Stimulated activated naive B cell treated with anti-CD40 and anti-IgM and Interleukin-4, amounts not matched to agents 10 μg/mL and 1 μg/mL and 100 μg/mL, for 72 hours (primary cell): ENCODE measurements around the gene ATP9B.

Experiments
- ATAC-seq, 2 donors: fragments of 150-1000 bp; cut with Tn5 transposase; replicated peaks; 2 replicates each; pipeline ENCODE4 v1.10.0; 2021; ENCODE audit warnings: moderate library complexity in 1 of 2
- DNase-seq: peaks from one replicate; pipeline ENCODE4 v3.0.0; 2021
- H3K27ac Mint-ChIP-seq: one replicate; pipeline ENCODE4 v1.8.0; 2022; ENCODE audit warnings: mild to moderate bottlenecking, mixed read lengths
- H3K27me3 Mint-ChIP-seq, 2 donors: one replicate each; pipeline ENCODE4 v1.8.0; 2022; ENCODE audit warnings: mixed read lengths in 2 of 2
- H3K36me3 Mint-ChIP-seq, 2 donors: one replicate each; pipeline ENCODE4 v1.8.0; 2022; ENCODE audit warnings: mixed read lengths in 2 of 2, mild to moderate bottlenecking in 1 of 2
- H3K4me1 Mint-ChIP-seq, 2 donors: one replicate each; pipeline ENCODE4 v1.8.0; 2022; ENCODE audit warnings: mixed read lengths in 2 of 2, mild to moderate bottlenecking in 1 of 2
- H3K4me3 Mint-ChIP-seq, 2 donors: one replicate each; pipeline ENCODE4 v1.8.0; 2022; ENCODE audit warnings: mild to moderate bottlenecking in 2 of 2, mixed read lengths in 2 of 2, moderate library complexity in 1 of 2
- H3K9me3 Mint-ChIP-seq, 2 donors: one replicate each; pipeline ENCODE4 v1.8.0; 2022; ENCODE audit warnings: mixed read lengths in 2 of 2, mild to moderate bottlenecking in 1 of 2

The ATP9B gene

DNA sequence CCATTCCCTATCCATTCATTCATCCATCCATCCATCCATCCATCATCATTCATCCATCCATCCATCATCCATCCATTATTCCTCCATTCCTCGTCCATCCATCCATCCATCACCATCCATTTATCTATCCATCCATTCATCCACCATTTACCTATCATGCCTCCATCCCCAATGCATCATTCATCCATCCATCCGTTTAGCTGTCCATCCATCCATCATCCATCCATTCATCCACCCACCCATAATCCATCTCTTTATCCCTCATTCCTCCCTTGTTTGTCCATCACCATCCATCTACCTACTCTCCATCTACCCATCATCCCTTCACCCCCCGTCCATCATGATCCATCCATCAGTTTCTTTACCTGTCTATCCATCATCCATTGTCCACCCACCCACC is 340.1 kb downstream of the ATP9B start:
- Mint-ChIP-seq H3K4me1 (peaks cover 28 to 54% of the 10 kb centered on the region in 2 donors), H3K9me3 (peaks cover 2 to 4% of the 10 kb centered on the region in 2 donors), H3K27me3 (no peaks in the 10 kb centered on the region), H3K4me3 (no peak overlapping the region), H3K27ac (no peak overlapping the region), H3K36me3 (peaks cover 38 to 56% of the 10 kb centered on the region in 2 donors)
- DNase-seq: no peak
- no peak for ATAC-seq

DNA sequence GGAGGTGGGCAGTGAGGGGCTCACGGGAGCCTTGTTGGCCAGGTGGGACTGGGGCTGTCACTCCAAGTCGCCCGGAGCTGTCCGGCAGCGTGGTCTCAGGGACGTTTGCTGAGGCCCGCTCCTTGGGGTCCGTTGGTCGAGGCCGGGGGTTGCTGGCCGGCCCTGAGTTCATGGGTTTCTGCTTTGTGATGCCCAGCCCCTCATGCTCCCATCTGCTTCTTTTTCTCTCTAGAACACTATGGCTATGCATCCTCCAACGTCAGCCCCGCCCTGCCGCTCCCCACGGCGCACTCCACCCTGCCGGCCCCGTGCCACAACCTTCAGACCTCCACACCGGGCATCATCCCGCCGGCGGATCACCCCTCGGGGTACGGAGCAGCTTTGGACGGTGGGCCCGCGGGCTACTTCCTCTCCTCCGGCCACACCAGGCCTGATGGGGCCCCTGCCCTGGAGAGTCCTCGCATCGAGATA is 341.0 kb downstream of the ATP9B start:
- H3K27ac Mint-ChIP-seq: peak overlapping the region; percentile 32
- DNase-seq: no peak
- H3K27me3 Mint-ChIP-seq: no peaks in the 10 kb centered on the region
- peaks cover 24 to 51% of the 10 kb centered on the region in 2 donors for H3K4me1 Mint-ChIP-seq
- peaks cover 2 to 4% of the 10 kb centered on the region in 2 donors for H3K9me3 Mint-ChIP-seq
- peaks cover 39 to 54% of the 10 kb centered on the region in 2 donors for H3K36me3 Mint-ChIP-seq
- H3K4me3 Mint-ChIP-seq: no peak overlapping the region
- ATAC-seq: no peak

DNA sequence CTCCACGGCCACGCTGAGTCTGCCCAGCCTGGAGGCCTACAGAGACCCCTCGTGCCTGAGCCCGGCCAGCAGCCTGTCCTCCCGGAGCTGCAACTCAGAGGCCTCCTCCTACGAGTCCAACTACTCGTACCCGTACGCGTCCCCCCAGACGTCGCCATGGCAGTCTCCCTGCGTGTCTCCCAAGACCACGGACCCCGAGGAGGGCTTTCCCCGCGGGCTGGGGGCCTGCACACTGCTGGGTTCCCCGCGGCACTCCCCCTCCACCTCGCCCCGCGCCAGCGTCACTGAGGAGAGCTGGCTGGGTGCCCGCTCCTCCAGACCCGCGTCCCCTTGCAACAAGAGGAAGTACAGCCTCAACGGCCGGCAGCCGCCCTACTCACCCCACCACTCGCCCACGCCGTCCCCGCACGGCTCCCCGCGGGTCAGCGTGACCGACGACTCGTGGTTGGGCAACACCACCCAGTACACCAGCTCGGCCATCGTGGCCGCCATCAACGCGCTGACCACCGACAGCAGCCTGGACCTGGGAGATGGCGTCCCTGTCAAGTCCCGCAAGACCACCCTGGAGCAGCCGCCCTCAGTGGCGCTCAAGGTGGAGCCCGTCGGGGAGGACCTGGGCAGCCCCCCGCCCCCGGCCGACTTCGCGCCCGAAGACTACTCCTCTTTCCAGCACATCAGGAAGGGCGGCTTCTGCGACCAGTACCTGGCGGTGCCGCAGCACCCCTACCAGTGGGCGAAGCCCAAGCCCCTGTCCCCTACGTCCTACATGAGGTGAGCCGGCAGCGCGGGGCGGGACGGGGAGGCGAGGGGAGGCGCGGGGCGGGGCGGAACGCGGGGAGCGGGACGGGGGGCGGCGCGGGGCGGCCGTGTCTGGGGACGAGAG is 341.8 kb downstream of the ATP9B start:
- Mint-ChIP-seq H3K36me3 (peaks cover 35 to 49% of the 10 kb centered on the region in 2 donors), H3K4me3 (no peak overlapping the region), H3K4me1 (peaks cover 20 to 45% of the 10 kb centered on the region in 2 donors), H3K27me3 (no peaks in the 10 kb centered on the region), H3K9me3 (peaks cover 2 to 4% of the 10 kb centered on the region in 2 donors), H3K27ac (peak overlapping the region; percentile 32)
- DNase-seq: no peak
- no peak for ATAC-seq

DNA sequence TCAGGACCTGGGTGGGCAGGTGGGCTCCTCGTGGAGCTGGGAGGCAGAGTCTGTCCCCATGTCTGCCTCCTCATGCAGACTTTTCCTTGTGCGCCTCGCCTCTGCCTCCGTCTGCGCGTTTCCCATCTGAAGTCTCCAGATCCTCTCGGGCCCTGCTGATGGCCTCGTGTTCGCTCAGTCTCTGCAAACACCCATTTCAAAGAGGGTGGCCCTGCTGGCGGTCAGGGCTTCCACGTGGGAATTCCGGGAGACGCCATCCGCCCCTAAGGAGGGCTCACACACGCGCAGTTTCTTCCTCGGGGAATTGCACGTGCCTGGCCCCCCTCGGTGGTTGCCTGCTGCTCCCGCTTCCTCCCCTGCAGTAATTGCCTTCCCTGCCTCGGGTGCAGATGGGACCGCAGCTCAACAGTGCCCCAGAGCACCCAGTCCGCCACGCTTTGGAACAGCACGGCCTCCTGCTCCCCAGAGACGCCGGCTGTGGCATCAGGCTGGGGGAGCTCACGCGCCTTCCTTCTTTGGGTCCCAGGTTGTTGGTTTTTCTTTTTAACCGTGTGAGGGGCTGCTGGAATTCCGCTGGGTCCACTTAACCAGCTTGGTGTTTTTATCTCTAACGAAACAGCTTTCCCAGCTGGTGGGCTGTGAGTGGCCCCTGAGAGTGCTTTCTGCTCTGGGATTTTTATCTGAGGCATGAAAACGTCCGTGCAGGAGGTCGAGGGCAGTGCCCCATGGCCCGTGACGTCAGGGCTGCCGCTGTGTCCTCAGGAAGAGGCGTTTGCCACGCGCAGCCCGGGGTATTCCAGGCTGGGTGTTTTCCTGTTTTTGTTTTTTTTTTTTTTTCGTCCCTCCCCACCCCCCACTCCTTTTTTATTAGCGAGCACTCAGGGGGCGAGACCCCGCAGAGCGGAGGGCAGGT is 342.7 kb downstream of the ATP9B start:
- H3K27ac Mint-ChIP-seq: no peak overlapping the region

DNA sequence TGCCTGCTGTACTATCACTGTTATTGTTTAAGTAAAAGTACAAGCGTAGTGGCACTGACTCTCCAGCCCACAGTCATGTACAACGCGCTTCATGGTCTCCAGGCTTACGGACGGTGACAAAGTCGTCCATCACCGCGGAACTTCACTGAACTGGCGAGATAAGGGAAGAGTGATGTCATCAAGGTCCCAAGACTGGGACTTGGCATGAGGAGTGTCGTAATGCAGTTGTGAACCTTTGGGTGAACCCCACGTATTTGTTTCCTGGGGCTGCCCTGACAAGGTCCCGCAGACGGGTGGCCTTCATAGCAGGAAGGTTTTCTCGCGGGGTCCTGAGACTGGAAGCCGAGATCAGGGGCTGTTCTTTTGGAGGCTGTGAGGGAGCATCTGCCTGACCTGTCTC is 343.8 kb downstream of the ATP9B start:
- Mint-ChIP-seq H3K27me3 (no peaks in the 10 kb centered on the region), H3K27ac (peak overlapping the region; percentile 82), H3K36me3 (peaks cover 31 to 41% of the 10 kb centered on the region in 2 donors), H3K9me3 (no peaks in the 10 kb centered on the region), H3K4me1 (peaks cover 18 to 43% of the 10 kb centered on the region in 2 donors), H3K4me3 (no peak overlapping the region)
- no peak for ATAC-seq
- no peak for DNase-seq

More for the DNA sequence above, 342.7 kb downstream of the ATP9B start:
- DNase-seq: no peak
- Mint-ChIP-seq H3K9me3 (no peaks in the 10 kb centered on the region), H3K27me3 (no peaks in the 10 kb centered on the region), H3K4me3 (no peak overlapping the region), H3K36me3 (peaks cover 38 to 50% of the 10 kb centered on the region in 2 donors), H3K4me1 (peaks cover 18 to 46% of the 10 kb centered on the region in 2 donors)
- no peak for ATAC-seq

DNA sequence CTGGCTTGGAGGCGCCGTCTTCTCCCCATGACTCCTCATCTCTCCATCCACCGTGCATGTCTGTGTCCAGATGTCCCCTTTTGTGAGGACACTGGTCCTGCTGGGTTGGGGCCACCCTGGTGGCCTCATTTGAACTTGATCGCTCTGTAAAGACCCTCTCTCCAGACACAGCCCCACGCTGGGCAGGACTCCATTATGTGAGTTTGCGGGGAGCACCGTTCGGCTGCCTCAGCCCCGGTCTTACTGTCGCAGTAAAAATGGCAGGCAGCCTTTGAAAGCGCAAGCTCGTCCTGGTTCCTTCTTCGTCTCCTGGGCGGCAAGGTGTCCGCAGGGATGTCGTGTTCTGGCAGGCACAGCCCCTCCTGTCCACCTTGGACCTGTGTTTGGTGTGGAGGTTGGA is 344.2 kb downstream of the ATP9B start:
- H3K4me3 Mint-ChIP-seq: no peak overlapping the region
- DNase-seq (no peak), ATAC-seq (no peak)

DNA sequence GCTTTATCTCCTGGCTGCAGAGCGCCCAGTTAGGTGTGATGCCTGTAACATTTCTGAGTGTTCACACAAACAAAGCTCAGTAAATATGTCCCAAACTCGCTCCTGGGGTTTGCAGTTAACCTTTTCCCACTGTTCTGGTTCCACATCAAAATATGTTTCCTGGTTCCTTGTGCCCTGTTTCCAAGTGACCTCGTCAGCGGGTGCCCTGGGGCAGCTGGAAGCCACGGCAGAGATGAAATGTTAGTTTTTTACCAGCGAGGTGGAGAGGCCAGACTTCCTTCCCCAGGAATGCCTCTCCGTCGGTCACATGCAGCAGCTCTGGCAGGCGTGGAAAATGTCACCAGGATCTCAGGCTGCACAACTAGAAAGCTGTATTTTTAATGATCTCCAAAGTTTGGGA is 344.7 kb downstream of the ATP9B start:
- Mint-ChIP-seq H3K27me3 (no peaks in the 10 kb centered on the region), H3K27ac (peak overlapping the region; percentile 63), H3K36me3 (peaks cover 38 to 49% of the 10 kb centered on the region in 2 donors), H3K4me1 (peaks cover 20 to 43% of the 10 kb centered on the region in 2 donors), H3K9me3 (no peaks in the 10 kb centered on the region), H3K4me3 (no peak overlapping the region)
- DNase-seq (no peak), ATAC-seq (no peak)

More for the DNA sequence above, 344.2 kb downstream of the ATP9B start:
- Mint-ChIP-seq H3K4me1 (peaks cover 18 to 43% of the 10 kb centered on the region in 2 donors), H3K9me3 (no peaks in the 10 kb centered on the region), H3K27me3 (no peaks in the 10 kb centered on the region), H3K27ac (peak overlapping the region; percentile 82), H3K36me3 (peaks cover 35 to 45% of the 10 kb centered on the region in 2 donors)

DNA sequence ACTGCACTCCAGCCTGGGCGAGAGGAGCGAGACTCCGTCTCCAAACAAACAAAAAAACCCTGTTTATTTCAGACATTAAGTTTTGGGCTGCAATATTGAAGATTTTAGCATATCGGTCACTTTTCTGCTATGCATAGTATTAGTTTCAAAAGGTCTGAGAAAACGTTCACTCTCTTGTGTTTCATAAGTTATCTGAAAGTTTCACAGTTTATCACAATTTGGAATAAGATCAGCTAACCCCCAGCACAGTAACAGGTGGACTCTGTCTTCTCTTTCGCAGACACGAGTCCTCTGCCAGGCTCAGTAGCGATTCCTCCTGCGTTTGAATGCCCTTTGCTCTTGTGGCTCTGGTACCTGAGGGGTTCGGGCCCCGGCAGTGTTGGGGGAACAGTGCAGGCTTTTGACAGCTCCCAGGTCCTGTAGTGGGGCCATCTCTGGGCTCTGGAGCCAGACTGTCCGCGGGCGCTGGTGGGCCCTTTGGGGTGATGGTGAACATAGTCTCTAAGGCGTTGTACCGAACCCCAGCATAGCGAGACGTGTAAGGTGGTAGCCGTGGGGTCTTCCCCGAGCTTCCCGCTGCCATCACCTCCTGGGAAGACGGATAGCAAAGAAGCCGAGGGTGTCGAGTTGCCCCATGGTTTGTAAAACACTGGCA is 347.0 kb downstream of the ATP9B start:
- Mint-ChIP-seq H3K4me3 (no peak overlapping the region), H3K36me3 (peaks cover 46 to 63% of the 10 kb centered on the region in 2 donors), H3K27me3 (no peaks in the 10 kb centered on the region), H3K27ac (no peak overlapping the region), H3K9me3 (no peaks in the 10 kb centered on the region), H3K4me1 (peaks cover 27 to 34% of the 10 kb centered on the region in 2 donors)
- DNase-seq (no peak), ATAC-seq (no peak)

DNA sequence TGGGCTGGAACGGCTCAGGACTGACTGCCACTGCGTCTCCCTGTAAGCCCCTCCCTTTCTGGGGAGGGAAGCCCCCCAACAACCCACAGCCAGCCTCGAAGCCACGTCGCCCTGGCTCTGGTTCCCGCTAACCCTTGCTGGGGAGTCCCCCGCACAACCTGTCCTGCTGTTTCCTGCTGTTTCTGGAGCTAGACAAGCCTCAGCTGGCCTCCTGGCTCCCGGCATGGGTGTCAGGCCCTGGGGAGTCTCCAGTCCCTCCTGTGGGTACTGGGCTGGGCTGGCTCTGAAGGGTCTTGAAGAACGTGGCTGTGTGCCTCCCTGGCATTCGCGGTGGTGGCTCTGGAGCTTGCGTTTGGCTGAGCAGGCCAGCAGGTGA is 347.5 kb downstream of the ATP9B start:
- no peak for DNase-seq
- ATAC-seq: no peak
- Mint-ChIP-seq H3K27ac (peak overlapping the region; percentile 94), H3K4me3 (peak overlapping the region in 1 of 2 donors; percentile 9), H3K9me3 (no peaks in the 10 kb centered on the region), H3K36me3 (peaks cover 48 to 64% of the 10 kb centered on the region in 2 donors), H3K27me3 (no peaks in the 10 kb centered on the region), H3K4me1 (peaks cover 27 to 33% of the 10 kb centered on the region in 2 donors)

DNA sequence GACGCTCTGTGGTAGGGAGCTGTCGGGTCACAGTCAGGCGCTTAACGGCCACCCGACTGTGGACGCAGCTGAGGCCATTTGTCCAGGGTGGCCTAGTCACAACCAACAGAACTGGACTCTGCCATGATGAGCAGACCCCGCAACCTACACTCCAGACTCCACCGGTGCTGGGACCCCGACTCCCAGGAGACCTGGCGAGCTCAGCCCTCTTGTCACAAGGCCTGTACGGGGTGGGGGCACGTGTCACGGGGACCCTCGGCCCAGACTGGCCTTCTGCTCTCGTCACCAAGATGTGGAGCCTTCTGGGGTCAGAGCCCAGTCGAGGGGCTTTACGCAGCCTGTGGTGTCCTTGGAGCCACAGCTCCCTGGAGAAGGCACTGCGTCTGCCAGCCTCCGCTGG is 349.0 kb downstream of the ATP9B start:
- Mint-ChIP-seq H3K27me3 (no peaks in the 10 kb centered on the region), H3K9me3 (no peaks in the 10 kb centered on the region), H3K27ac (peak overlapping the region; percentile 20), H3K36me3 (peaks cover 49 to 58% of the 10 kb centered on the region in 2 donors), H3K4me1 (peaks cover 30 to 42% of the 10 kb centered on the region in 2 donors), H3K4me3 (no peak overlapping the region)
- DNase-seq (no peak), ATAC-seq (no peak)

DNA sequence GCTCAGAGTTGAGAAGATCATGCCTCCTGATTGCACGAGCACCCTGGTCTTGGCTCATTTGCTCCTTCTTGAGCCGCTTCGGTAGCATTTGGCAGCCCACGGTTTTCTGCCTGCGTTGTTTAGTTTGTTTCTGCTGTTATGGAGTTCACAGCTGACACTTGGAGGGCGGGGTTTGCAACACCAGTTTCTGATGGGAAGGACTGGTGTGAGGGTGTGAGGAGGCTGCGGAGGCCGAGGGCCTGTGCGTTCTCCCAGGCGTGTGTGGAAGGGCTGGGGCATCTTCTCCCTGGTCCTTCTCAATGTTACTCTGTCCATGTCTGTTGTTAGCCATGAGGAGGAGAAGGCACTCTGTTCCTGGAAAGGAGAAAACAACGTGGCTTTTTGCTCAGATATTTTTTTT is 349.4 kb downstream of the ATP9B start:
- Mint-ChIP-seq H3K9me3 (no peaks in the 10 kb centered on the region), H3K27ac (peak overlapping the region; percentile 37), H3K4me1 (peaks cover 30 to 42% of the 10 kb centered on the region in 2 donors), H3K27me3 (no peaks in the 10 kb centered on the region), H3K4me3 (no peak overlapping the region), H3K36me3 (peaks cover 47 to 54% of the 10 kb centered on the region in 2 donors)
- DNase-seq (no peak), ATAC-seq (no peak)

DNA sequence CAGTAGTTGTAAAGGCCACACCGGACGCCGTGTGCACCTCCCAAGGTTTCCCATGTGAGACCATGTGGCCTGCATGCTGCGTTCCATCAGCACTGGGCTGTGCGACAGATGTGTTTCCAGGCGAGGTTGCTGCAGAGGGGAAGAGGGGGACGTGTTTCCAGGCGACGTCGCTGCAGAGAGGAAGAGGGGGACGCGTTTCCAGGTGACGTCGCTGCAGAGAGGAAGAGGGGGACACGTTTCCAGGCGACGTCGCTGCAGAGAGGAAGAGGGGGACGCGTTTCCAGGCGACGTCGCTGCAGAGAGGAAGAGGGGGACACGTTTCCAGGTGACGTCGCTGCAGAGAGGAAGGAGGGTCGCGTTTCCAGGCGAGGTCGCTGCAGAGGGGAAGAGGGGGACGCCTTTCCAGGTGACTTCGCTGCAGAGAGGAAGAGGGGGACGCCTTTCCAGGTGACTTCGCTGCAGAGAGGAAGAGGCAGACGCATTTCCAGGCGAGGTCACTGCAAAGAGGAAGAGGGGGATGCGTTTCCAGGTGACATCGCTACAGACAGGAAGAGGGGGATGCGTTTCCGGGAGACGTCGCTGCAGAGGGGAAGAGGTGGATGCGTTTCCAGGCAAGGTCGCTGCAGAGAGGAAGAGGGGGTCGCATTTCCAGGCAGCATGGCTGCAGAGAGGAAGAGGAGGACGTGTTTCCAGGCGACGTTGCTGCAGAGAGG is 351.0 kb downstream of the ATP9B start:
- DNase-seq (no peak), ATAC-seq (no peak)
- Mint-ChIP-seq H3K9me3 (no peaks in the 10 kb centered on the region), H3K4me3 (peak overlapping the region in 1 of 2 donors; percentile 37), H3K27me3 (no peaks in the 10 kb centered on the region), H3K36me3 (peaks cover 50% of the 10 kb centered on the region in 2 donors), H3K4me1 (peaks cover 32 to 42% of the 10 kb centered on the region in 2 donors), H3K27ac (peak overlapping the region; percentile 52)

DNA sequence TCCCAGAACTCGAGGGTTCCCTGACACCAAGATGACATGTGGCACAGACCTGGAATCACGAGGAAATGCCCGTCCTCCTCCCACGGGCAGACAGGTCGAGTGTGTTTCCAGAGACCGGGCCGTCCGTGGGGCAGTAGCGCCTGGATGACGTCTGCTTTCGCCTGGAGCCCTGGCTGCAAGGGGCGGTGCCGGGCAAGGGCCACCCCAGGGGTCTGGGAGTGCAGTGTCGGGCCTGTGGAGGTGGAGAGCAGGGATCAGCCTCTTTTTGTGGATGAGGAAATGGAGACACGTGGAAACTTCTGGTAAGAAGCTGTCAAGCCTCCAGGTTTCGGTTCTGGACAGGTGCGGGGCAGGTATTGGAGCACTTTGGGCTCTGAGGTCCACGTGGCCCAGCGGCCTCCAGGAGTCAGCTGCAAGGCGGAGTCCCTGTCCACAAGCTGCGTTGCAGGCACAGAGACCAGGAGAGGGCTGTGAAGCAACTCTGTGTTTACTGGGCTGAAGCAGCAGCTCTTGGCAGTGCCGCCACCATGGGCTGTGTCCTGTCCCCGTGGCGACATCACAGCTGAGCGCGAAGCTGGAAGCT is 352.2 kb downstream of the ATP9B start:
- Mint-ChIP-seq H3K4me1 (peaks cover 34 to 48% of the 10 kb centered on the region in 2 donors), H3K36me3 (peaks cover 50 to 58% of the 10 kb centered on the region in 2 donors), H3K27me3 (no peaks in the 10 kb centered on the region), H3K27ac (peak overlapping the region; percentile 5), H3K9me3 (no peaks in the 10 kb centered on the region), H3K4me3 (no peak overlapping the region)
- DNase-seq: no peak
- no peak for ATAC-seq
